Activated T-helper 1 cell treated with anti-CD3 and anti-CD28 coated beads, Interleukin-12 subunit alpha, Interleukin-12 subunit beta, Interleukin-2, Interleukin-4 antibody, amounts not matched to agents 30 ng/mL and 10 ng/mL and 1 ng/mL, durations not matched to agents 14 hours and 24 hours and 36 hours (primary cell): ENCODE measurements around the gene EPHB1. TPM values are rescaled to one million over a fixed set of nuclear protein-coding genes. Genes with fewer than 3 reads are reported as not detected.

Experiments
- DNase-seq: peaks from one replicate; pipeline ENCODE4 v3.0.0; 2021; ENCODE audit warnings: low spot score
- H3K27ac Mint-ChIP-seq: one replicate; pipeline ENCODE4 v1.8.0; 2021; ENCODE audit warnings: mild to moderate bottlenecking, mixed read lengths
- H3K27me3 Mint-ChIP-seq: one replicate; pipeline ENCODE4 v1.8.0; 2022; ENCODE audit warnings: mild to moderate bottlenecking, moderate library complexity, mixed read lengths; ENCODE audit not compliant: insufficient read depth
- H3K36me3 Mint-ChIP-seq: one replicate; pipeline ENCODE4 v1.8.0; 2021; ENCODE audit warnings: low read depth, mixed read lengths
- H3K4me1 Mint-ChIP-seq: one replicate; pipeline ENCODE4 v1.8.0; 2021; ENCODE audit warnings: low read depth, mixed read lengths
- H3K4me3 Mint-ChIP-seq: one replicate; pipeline ENCODE4 v1.8.0; 2021; ENCODE audit warnings: mild to moderate bottlenecking, moderate library complexity, mixed read lengths
- H3K9me3 Mint-ChIP-seq: one replicate; pipeline ENCODE4 v1.8.0; 2021; ENCODE audit warnings: mixed read lengths
- intact Hi-C: fragments of 100-400 bp; cut with micrococcal nuclease; formaldehyde crosslinking; loops from one replicate; pipeline ENCODE4 v1.15.1; 2024
- total RNA-seq: library from RNA; stranded (reverse); gene quantifications from 2 replicates; pipeline ENCODE4 v1.2.3, GENCODE V29; 2022

The EPHB1 gene
- total RNA-seq, 1 donor from 2014 or later = 5.2 TPM

- Mint-ChIP-seq H3K27me3 (peaks cover 1% of the 10 kb centered on the region), H3K4me3 (no peak overlapping the region), H3K9me3 (no peaks in the 10 kb centered on the region), H3K27ac (no peak overlapping the region), H3K36me3 (no peaks in the 10 kb centered on the region), H3K4me1 (no peaks in the 10 kb centered on the region)
- no peak for DNase-seq
- intact Hi-C loops = no loop called here
These were observed 453.2 kb downstream of the EPHB1 start for GRCh38 chr3:135248213-135248612.

GRCh38 chr3:135249186-135249585 is 454.1 kb downstream of the EPHB1 start:
- no peaks in the 10 kb centered on the region for H3K4me1 Mint-ChIP-seq
- H3K27me3 Mint-ChIP-seq = peaks cover 1% of the 10 kb centered on the region
- no peaks in the 10 kb centered on the region for H3K36me3 Mint-ChIP-seq
- H3K27ac Mint-ChIP-seq = no peak overlapping the region
- no peak overlapping the region for H3K4me3 Mint-ChIP-seq
- H3K9me3 Mint-ChIP-seq = no peaks in the 10 kb centered on the region
- intact Hi-C loops = no loop called here
- DNase-seq = no peak

GRCh38 chr3:135258916-135259315 is 463.9 kb downstream of the EPHB1 start:
- H3K4me1 Mint-ChIP-seq = no peaks in the 10 kb centered on the region
- H3K27ac Mint-ChIP-seq = no peak overlapping the region
- H3K9me3 Mint-ChIP-seq = no peaks in the 10 kb centered on the region
- DNase-seq = no peak
- no peaks in the 10 kb centered on the region for H3K36me3 Mint-ChIP-seq
- intact Hi-C loops = no loop called here
- no peak overlapping the region for H3K4me3 Mint-ChIP-seq
- H3K27me3 Mint-ChIP-seq = no peaks in the 10 kb centered on the region

GRCh38 chr3:135260025-135260424 is 465.0 kb downstream of the EPHB1 start:
- Mint-ChIP-seq H3K9me3 (no peaks in the 10 kb centered on the region), H3K36me3 (no peaks in the 10 kb centered on the region), H3K4me1 (no peaks in the 10 kb centered on the region), H3K27me3 (no peaks in the 10 kb centered on the region), H3K4me3 (no peak overlapping the region), H3K27ac (no peak overlapping the region)
- DNase-seq = no peak
- intact Hi-C loops = no loop called here

- Mint-ChIP-seq H3K4me3 (no peak overlapping the region), H3K4me1 (no peaks in the 10 kb centered on the region), H3K9me3 (no peaks in the 10 kb centered on the region), H3K27me3 (no peaks in the 10 kb centered on the region), H3K27ac (no peak overlapping the region), H3K36me3 (no peaks in the 10 kb centered on the region)
- intact Hi-C loops = no loop called here
- DNase-seq = no peak
These were observed 466.2 kb downstream of the EPHB1 start for GRCh38 chr3:135261214-135261775.

GRCh38 chr3:135261916-135262315 is 466.9 kb downstream of the EPHB1 start:
- H3K27ac Mint-ChIP-seq = no peak overlapping the region
- no peaks in the 10 kb centered on the region for H3K36me3 Mint-ChIP-seq
- intact Hi-C loops = no loop called here
- no peak for DNase-seq
- no peaks in the 10 kb centered on the region for H3K4me1 Mint-ChIP-seq
- no peaks in the 10 kb centered on the region for H3K9me3 Mint-ChIP-seq
- H3K4me3 Mint-ChIP-seq = no peak overlapping the region
- H3K27me3 Mint-ChIP-seq = no peaks in the 10 kb centered on the region

- Mint-ChIP-seq H3K4me1 (no peaks in the 10 kb centered on the region), H3K27me3 (no peaks in the 10 kb centered on the region), H3K36me3 (no peaks in the 10 kb centered on the region), H3K9me3 (no peaks in the 10 kb centered on the region), H3K4me3 (no peak overlapping the region), H3K27ac (no peak overlapping the region)
- no peak for DNase-seq
- intact Hi-C loops = no loop called here
These were observed 467.4 kb downstream of the EPHB1 start for GRCh38 chr3:135262441-135262840.

- intact Hi-C loops = no loop called here
- H3K27me3 Mint-ChIP-seq = no peaks in the 10 kb centered on the region
- H3K27ac Mint-ChIP-seq = no peak overlapping the region
- no peaks in the 10 kb centered on the region for H3K36me3 Mint-ChIP-seq
- H3K9me3 Mint-ChIP-seq = no peaks in the 10 kb centered on the region
- H3K4me3 Mint-ChIP-seq = no peak overlapping the region
- H3K4me1 Mint-ChIP-seq = no peaks in the 10 kb centered on the region
- DNase-seq = no peak
These were observed 468.3 kb downstream of the EPHB1 start for GRCh38 chr3:135263331-135263730.

- DNase-seq = no peak
- Mint-ChIP-seq H3K4me1 (no peaks in the 10 kb centered on the region), H3K36me3 (no peaks in the 10 kb centered on the region), H3K27ac (no peak overlapping the region), H3K4me3 (no peak overlapping the region), H3K9me3 (no peaks in the 10 kb centered on the region), H3K27me3 (no peaks in the 10 kb centered on the region)
- intact Hi-C loops = no loop called here
These were observed 472.4 kb downstream of the EPHB1 start for GRCh38 chr3:135267487-135267886.

GRCh38 chr3:135268941-135269532 is 474.0 kb downstream of the EPHB1 start:
- H3K9me3 Mint-ChIP-seq = no peaks in the 10 kb centered on the region
- no peak for DNase-seq
- H3K36me3 Mint-ChIP-seq = no peaks in the 10 kb centered on the region
- H3K4me1 Mint-ChIP-seq = no peaks in the 10 kb centered on the region
- no peak overlapping the region for H3K27ac Mint-ChIP-seq
- H3K4me3 Mint-ChIP-seq = no peak overlapping the region
- intact Hi-C loops = no loop called here
- no peaks in the 10 kb centered on the region for H3K27me3 Mint-ChIP-seq

- H3K36me3 Mint-ChIP-seq = no peaks in the 10 kb centered on the region
- DNase-seq = no peak
- H3K4me3 Mint-ChIP-seq = no peak overlapping the region
- H3K27me3 Mint-ChIP-seq = no peaks in the 10 kb centered on the region
- H3K4me1 Mint-ChIP-seq = no peaks in the 10 kb centered on the region
- H3K27ac Mint-ChIP-seq = no peak overlapping the region
- intact Hi-C loops = no loop called here
- H3K9me3 Mint-ChIP-seq = no peaks in the 10 kb centered on the region
These were observed 476.3 kb downstream of the EPHB1 start for GRCh38 chr3:135271177-135272025.

GRCh38 chr3:135272026-135272669 is 477.1 kb downstream of the EPHB1 start:
- H3K36me3 Mint-ChIP-seq = no peaks in the 10 kb centered on the region
- no peaks in the 10 kb centered on the region for H3K27me3 Mint-ChIP-seq
- DNase-seq = no peak
- no peaks in the 10 kb centered on the region for H3K4me1 Mint-ChIP-seq
- H3K4me3 Mint-ChIP-seq = no peak overlapping the region
- intact Hi-C loops = no loop called here
- no peaks in the 10 kb centered on the region for H3K9me3 Mint-ChIP-seq
- H3K27ac Mint-ChIP-seq = no peak overlapping the region

GRCh38 chr3:135292162-135292561 is 497.1 kb downstream of the EPHB1 start:
- Mint-ChIP-seq H3K4me1 (no peaks in the 10 kb centered on the region), H3K4me3 (no peak overlapping the region), H3K27ac (no peak overlapping the region), H3K36me3 (no peaks in the 10 kb centered on the region), H3K27me3 (no peaks in the 10 kb centered on the region), H3K9me3 (peaks cover 6% of the 10 kb centered on the region)
- DNase-seq = no peak
- intact Hi-C loops = no loop called here
